Activated CD4-positive, alpha-beta T cell treated with anti-CD3 and anti-CD28 coated beads, Interleukin-2, amount 50 U/mL, for 16 hours (primary cell): ENCODE measurements around the gene IMPG1.

Source experiments
- DNase-seq: peaks from one replicate; pipeline ENCODE4 v3.0.0-alpha.2; 2020

IMPG1 gene

DNA sequence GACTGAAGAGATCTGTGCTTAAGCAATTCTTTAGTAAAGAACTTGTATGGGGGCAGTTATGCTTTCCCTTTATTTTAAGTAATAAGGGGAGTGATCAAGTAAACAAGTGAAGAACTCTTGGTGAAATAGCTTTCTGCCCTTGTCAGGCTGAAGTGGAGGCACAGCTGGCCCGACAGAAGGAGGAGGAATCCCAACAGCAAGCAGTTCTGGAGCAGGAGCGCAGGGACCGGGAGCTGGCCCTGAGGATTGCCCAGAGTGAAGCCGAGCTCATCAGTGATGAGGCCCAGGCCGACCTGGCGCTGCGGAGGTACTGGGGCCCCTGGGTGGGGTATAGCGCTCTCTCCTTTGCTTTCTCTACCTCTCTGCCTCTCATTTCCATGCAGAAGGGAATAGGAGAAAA is 180.1 kb downstream of the IMPG1 start:
- no peak for DNase-seq

DNA sequence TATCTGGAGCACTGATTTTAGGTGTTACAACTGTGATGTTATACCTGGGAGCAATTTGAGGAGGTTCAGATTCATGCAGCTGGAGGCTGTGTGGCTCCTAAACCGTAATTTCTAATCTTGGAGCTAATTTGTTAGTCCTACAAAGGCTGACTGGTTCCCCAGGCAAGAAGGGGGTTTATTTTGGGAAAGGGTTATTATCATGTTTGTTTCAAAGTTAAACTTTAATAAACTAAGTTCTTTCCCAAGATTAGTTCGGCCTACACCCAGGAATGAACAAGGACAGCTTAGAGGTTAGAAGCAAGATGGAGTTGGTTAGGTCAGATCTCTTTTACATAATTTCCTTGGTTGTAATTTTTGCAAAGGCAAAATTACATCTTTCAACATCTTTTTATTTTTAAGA is 187.6 kb downstream of the IMPG1 start:
- no peak for DNase-seq

DNA sequence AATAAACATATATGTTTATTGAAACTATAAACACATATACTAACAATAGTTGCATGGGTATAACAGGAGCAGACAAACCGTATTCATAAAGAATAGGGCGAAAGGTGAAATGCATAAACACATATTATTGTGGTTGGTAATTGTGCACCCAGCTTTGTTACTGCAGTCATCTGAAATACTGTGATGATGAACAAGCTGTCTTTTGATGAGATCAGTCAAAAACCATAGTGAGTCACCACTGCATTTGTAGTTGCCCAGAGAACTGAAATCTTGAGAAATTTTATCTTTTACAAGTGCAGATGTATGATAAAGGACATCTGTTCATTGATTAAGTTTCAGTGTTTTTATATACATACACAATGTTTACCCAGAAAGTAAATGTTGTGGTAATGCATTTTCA is 189.7 kb downstream of the IMPG1 start:
- DNase-seq: no peak

DNA sequence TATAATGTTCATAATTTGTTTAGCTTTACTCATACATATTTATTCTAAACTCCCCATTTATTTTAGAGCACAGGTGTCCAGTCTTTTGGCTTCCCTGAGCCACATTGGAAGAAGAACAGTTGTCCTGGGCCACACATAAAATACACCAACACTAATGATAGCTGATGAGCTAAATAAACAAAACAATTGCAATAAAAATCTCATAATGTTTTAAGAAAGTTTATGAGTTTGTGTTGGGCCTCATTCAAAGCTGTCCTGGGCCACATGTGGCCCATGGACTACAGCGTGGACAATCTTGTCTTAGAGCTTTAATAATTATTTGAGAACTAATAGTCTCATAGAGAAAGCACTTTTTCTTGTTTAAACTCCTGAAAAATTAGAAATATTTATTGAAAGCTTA is 192.2 kb downstream of the IMPG1 start:
- DNase-seq: no peak

DNA sequence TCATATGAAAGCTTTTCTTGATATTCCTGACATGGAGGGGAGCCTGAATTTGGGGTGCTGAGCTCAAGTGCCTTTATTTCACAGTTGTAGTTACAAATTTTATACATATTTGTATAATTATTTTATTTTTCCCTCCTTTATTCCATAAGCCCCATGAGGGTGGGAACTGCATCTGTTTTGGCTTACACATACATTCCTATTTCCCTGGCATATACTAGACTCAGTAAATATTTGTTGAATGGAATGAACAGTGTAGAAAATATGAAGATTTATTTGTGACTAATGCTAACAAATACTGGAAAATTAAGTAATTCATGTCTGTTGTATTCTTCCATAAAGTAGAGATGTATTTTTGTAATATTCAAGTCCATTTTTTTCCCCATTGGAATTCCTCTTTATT is 196.3 kb downstream of the IMPG1 start:
- no peak for DNase-seq

DNA sequence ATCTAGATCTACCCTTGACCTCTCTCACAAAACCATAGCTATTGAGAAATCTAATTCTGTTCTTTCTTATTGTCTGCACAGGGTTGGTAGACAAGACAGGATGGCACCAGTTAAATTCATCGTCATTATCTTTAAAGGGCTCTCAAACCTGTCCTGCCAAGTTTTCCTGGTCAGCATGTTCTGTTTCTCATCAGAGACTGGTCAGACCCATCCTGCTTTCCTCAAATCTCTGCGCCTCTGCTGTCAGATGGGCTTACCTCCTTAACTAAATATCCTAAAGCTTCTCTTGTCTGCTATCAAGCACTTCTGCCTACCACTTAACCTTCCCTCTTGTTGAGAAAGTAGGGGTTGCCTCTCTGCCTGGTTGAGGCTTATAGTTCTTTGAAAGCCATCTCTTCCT is 198.2 kb downstream of the IMPG1 start:
- DNase-seq: no peak
